Measurements from ENCODE around the gene GDI1.

Gene GDI1

GRCh38 chrX:154469114-154469513 lies 32.2 kb downstream of the GDI1 start:
- Histone ChIP-seq H3K27me3 (ENCODE audit: control insufficient read depth, insufficient read depth, low read length) (no peaks in the 10 kb centered on the region), H3K79me2 (no peaks in the 10 kb centered on the region), H2AFZ (no peak overlapping the region), H3K4me2 (ENCODE audit: low read length) (no peak overlapping the region), H3K27ac (no peak overlapping the region), H3K4me1 (no peaks in the 10 kb centered on the region), H3K4me3 (ENCODE audit: low read depth, low read length) (no peak overlapping the region), H3K9me3 (ENCODE audit: control insufficient read depth, low read length) (no peaks in the 10 kb centered on the region), H3K9ac (no peak overlapping the region), H3K36me3 (ENCODE audit: control insufficient read depth, insufficient read depth, low read length) (no peaks in the 10 kb centered on the region)
- no peak for TF ChIP-seq CTCF (IDR thresholded peaks at IDR 0.05)

- Histone ChIP-seq H3K4me2 (ENCODE audit: low read length) (no peak overlapping the region), H3K36me3 (ENCODE audit: control insufficient read depth, insufficient read depth, low read length) (no peaks in the 10 kb centered on the region), H2AFZ (no peak overlapping the region), H3K9ac (no peak overlapping the region), H3K4me3 (ENCODE audit: low read depth, low read length) (no peak overlapping the region), H3K27ac (no peak overlapping the region), H3K4me1 (no peaks in the 10 kb centered on the region), H3K9me3 (ENCODE audit: control insufficient read depth, low read length) (no peaks in the 10 kb centered on the region), H3K79me2 (no peaks in the 10 kb centered on the region), H3K27me3 (ENCODE audit: control insufficient read depth, insufficient read depth, low read length) (no peaks in the 10 kb centered on the region)
- TF ChIP-seq CTCF (IDR thresholded peaks at IDR 0.05), result no peak
Observed at GRCh38 chrX:154469880-154470279, 32.9 kb downstream of the GDI1 start.

- Histone ChIP-seq H3K4me2 (ENCODE audit: low read length) (no peak overlapping the region), H3K27me3 (ENCODE audit: control insufficient read depth, insufficient read depth, low read length) (no peaks in the 10 kb centered on the region), H3K9me3 (ENCODE audit: control insufficient read depth, low read length) (no peaks in the 10 kb centered on the region), H3K36me3 (ENCODE audit: control insufficient read depth, insufficient read depth, low read length) (no peaks in the 10 kb centered on the region), H3K4me1 (no peaks in the 10 kb centered on the region), H3K9ac (no peak overlapping the region), H3K4me3 (ENCODE audit: low read depth, low read length) (no peak overlapping the region), H3K27ac (no peak overlapping the region), H2AFZ (no peak overlapping the region), H3K79me2 (no peaks in the 10 kb centered on the region)
- no peak for TF ChIP-seq CTCF (IDR thresholded peaks at IDR 0.05)
Observed at GRCh38 chrX:154470434-154470833, 33.5 kb downstream of the GDI1 start.

- H3K9me3 ChIP-seq (ENCODE audit: control insufficient read depth, low read length), result no peaks in the 10 kb centered on the region
- H3K9ac ChIP-seq, result no peak overlapping the region
- H3K4me1 ChIP-seq, result no peaks in the 10 kb centered on the region
- no peaks in the 10 kb centered on the region for H3K27me3 ChIP-seq (ENCODE audit: control insufficient read depth, insufficient read depth, low read length)
- TF ChIP-seq CTCF (IDR thresholded peaks at IDR 0.05), result no peak
- no peak overlapping the region for H3K4me3 ChIP-seq (ENCODE audit: low read depth, low read length)
- no peaks in the 10 kb centered on the region for H3K36me3 ChIP-seq (ENCODE audit: control insufficient read depth, insufficient read depth, low read length)
- no peak overlapping the region for H2AFZ ChIP-seq
- no peak overlapping the region for H3K27ac ChIP-seq
- H3K4me2 ChIP-seq (ENCODE audit: low read length), result no peak overlapping the region
- H3K79me2 ChIP-seq, result no peaks in the 10 kb centered on the region
Observed at GRCh38 chrX:154470914-154471568, 34.1 kb downstream of the GDI1 start.
